AG04450 (cell line): ENCODE data around the gene ETAA1. TPM values are rescaled to one million over a fixed set of nuclear protein-coding genes. Genes with fewer than 3 reads are reported as not detected.

Experiments
- CTCF ChIA-PET: fragments of 300-600, 350-600 bp; formaldehyde crosslinking; extraction: SDS; loops from one replicate; lab custom pipeline; 2022; ENCODE audit warnings: antibody characterized with exemption, inconsistent platforms; lab: Charles Lee
- POLR2A ChIA-PET: fragments of 350-600 bp; formaldehyde crosslinking; extraction: SDS; loops from one replicate; lab custom pipeline; 2021; ENCODE audit warnings: antibody characterized with exemption, inconsistent platforms; lab: Yijun Ruan, JAX
- DNase-seq: peaks from one replicate; pipeline ENCODE4 v3.0.0-alpha.2; 2011; ENCODE audit warnings: low read depth, low spot score
- H3K27ac ChIP-seq: one replicate; pipeline ENCODE4 v1.5.1; 2012; ENCODE audit warnings: low read depth, low read length, control low read depth
- H3K27me3 ChIP-seq: one replicate; pipeline ENCODE4 v1.6.0; 2012; ENCODE audit warnings: low read length; ENCODE audit not compliant: control insufficient read depth, insufficient read depth
- H3K4me3 ChIP-seq: 2 replicates; pipeline ENCODE4 v1.5.1; 2011; ENCODE audit warnings: mild to moderate bottlenecking, low read depth, low read length, control low read depth
- H3K9me3 ChIP-seq: 2 replicates; pipeline ENCODE4 v1.5.1; 2012; ENCODE audit warnings: low read length; ENCODE audit not compliant: control insufficient read depth, insufficient read depth
- CTCF ChIP-seq: IDR thresholded peaks from 2 replicates; pipeline ENCODE4 v1.5.1; 2011; ENCODE audit warnings: low read depth, low read length, control low read depth, inconsistent platforms
- polyA plus RNA-seq: library from polyadenylated mRNA; depleted of rRNA; stranded (reverse); fragments of >200 nt; gene quantifications from 2 replicates; pipeline ENCODE4 v1.2.3, GENCODE V29; 2011

The ETAA1 gene
- polyA plus RNA-seq, 1 experiment, result 18.1 TPM

- Histone ChIP-seq H3K27me3 (no peaks in the 10 kb centered on the region), H3K27ac (no peak overlapping the region), H3K9me3 (no peaks in the 10 kb centered on the region), H3K4me3 (no peak overlapping the region)
- TF ChIP-seq CTCF, result no peak
- ChIA-PET POLR2A (interaction anchor here (0.6 to 1.3 kb wide), 3 partner anchors 76 to 144 kb away, joined by 3 to 5 read pairs (median 3); no protein-coding TSS in a partner anchor), CTCF (interaction anchor here (0.6 to 1.2 kb wide), 3 partner anchors 93 to 441 kb away, joined by 3 to 6 read pairs (median 4); no protein-coding TSS in a partner anchor)
- DNase-seq, result no peak
Measured at GRCh38 chr2:67400560-67401485, 3.7 kb downstream of the ETAA1 start.

- ChIA-PET CTCF (no interaction called here), POLR2A (no interaction called here)
- no peak for DNase-seq
Measured at GRCh38 chr2:67408346-67408745, 11.2 kb downstream of the ETAA1 start.

GRCh38 chr2:67412424-67412823, 15.3 kb downstream of the ETAA1 start:
- DNase-seq, result no peak
- no peaks in the 10 kb centered on the region for H3K9me3 ChIP-seq
- TF ChIP-seq CTCF, result no peak
- no peak overlapping the region for H3K27ac ChIP-seq
- ChIA-PET POLR2A (no interaction called here), CTCF (interaction anchor here (1.4 kb wide), 1 partner anchor 238 kb away, joined by 6 read pairs; no protein-coding TSS in a partner anchor)
- no peak overlapping the region for H3K4me3 ChIP-seq
- H3K27me3 ChIP-seq, result no peaks in the 10 kb centered on the region

More at GRCh38 chr2:67408346-67408745, 11.2 kb downstream of the ETAA1 start:
- Histone ChIP-seq H3K27ac (no peak overlapping the region), H3K9me3 (no peaks in the 10 kb centered on the region), H3K4me3 (no peak overlapping the region), H3K27me3 (no peaks in the 10 kb centered on the region)
- TF ChIP-seq CTCF, result no peak

GRCh38 chr2:67414867-67415266, 17.7 kb downstream of the ETAA1 start:
- POLR2A ChIA-PET, result no interaction called here
- CTCF ChIA-PET, result no interaction called here
- Histone ChIP-seq H3K9me3 (no peaks in the 10 kb centered on the region), H3K4me3 (no peak overlapping the region), H3K27me3 (no peaks in the 10 kb centered on the region), H3K27ac (no peak overlapping the region)
- no peak for TF ChIP-seq CTCF
- no peak for DNase-seq

- Histone ChIP-seq H3K27ac (no peak overlapping the region), H3K27me3 (no peaks in the 10 kb centered on the region), H3K4me3 (no peak overlapping the region), H3K9me3 (no peaks in the 10 kb centered on the region)
- CTCF ChIA-PET, result no interaction called here
- POLR2A ChIA-PET, result no interaction called here
- no peak for DNase-seq
- no peak for TF ChIP-seq CTCF
Measured at GRCh38 chr2:67416136-67416535, 19.0 kb downstream of the ETAA1 start.
